ENCODE measurements around the gene PTGER4.
A peak's percentile ranks its signal among the peaks of the same experiment; 100 is the strongest.

Gene PTGER4

GRCh38 chr5:40674661-40675235 is 5.0 kb upstream of the PTGER4 start:
- H3K27ac ChIP-seq (ENCODE audit: low read length) = no peak overlapping the region
- H3K4me3 ChIP-seq (ENCODE audit: low read length) = no peak overlapping the region
- H3K9me3 ChIP-seq (ENCODE audit: insufficient read depth, low read depth, low read length) = no peaks in the 10 kb centered on the region
- H3K4me1 ChIP-seq (ENCODE audit: insufficient read depth, low read length) = peaks cover 7% of the 10 kb centered on the region; the same call in 1 of the 2 replicates
- H3K27me3 ChIP-seq (ENCODE audit: insufficient read depth, low read length) = peaks cover 15% of the 10 kb centered on the region
- no peak overlapping the region for H3K9ac ChIP-seq (ENCODE audit: low read depth, low read length)
- H3K36me3 ChIP-seq (ENCODE audit: insufficient read depth, low read depth, low read length) = no peaks in the 10 kb centered on the region

GRCh38 chr5:40675396-40676133 is 4.2 kb upstream of the PTGER4 start:
- peaks cover 7% of the 10 kb centered on the region; the same call in 1 of the 2 replicates for H3K4me1 ChIP-seq (ENCODE audit: insufficient read depth, low read length)
- no peak overlapping the region for H3K27ac ChIP-seq (ENCODE audit: low read length)
- no peak overlapping the region for H3K9ac ChIP-seq (ENCODE audit: low read depth, low read length)
- H3K9me3 ChIP-seq (ENCODE audit: insufficient read depth, low read depth, low read length) = no peaks in the 10 kb centered on the region
- H3K36me3 ChIP-seq (ENCODE audit: insufficient read depth, low read depth, low read length) = no peaks in the 10 kb centered on the region
- H3K27me3 ChIP-seq (ENCODE audit: insufficient read depth, low read length) = peaks cover 23% of the 10 kb centered on the region
- H3K4me3 ChIP-seq (ENCODE audit: low read length) = no peak overlapping the region

- H3K36me3 ChIP-seq (ENCODE audit: insufficient read depth, low read depth, low read length) = no peaks in the 10 kb centered on the region
- H3K27ac ChIP-seq (ENCODE audit: low read length) = no peak overlapping the region
- peaks cover 7% of the 10 kb centered on the region; the same call in 1 of the 2 replicates for H3K4me1 ChIP-seq (ENCODE audit: insufficient read depth, low read length)
- no peak overlapping the region for H3K9ac ChIP-seq (ENCODE audit: low read depth, low read length)
- H3K27me3 ChIP-seq (ENCODE audit: insufficient read depth, low read length) = peaks cover 36% of the 10 kb centered on the region
- H3K4me3 ChIP-seq (ENCODE audit: low read length) = no peak overlapping the region
- no peaks in the 10 kb centered on the region for H3K9me3 ChIP-seq (ENCODE audit: insufficient read depth, low read depth, low read length)
Observed at GRCh38 chr5:40676613-40677343, 2.9 kb upstream of the PTGER4 start.

- Histone ChIP-seq H3K9me3 (ENCODE audit: insufficient read depth, low read depth, low read length) (no peaks in the 10 kb centered on the region), H3K27me3 (ENCODE audit: insufficient read depth, low read length) (peaks cover 42% of the 10 kb centered on the region), H3K4me3 (ENCODE audit: low read length) (no peak overlapping the region), H3K27ac (ENCODE audit: low read length) (no peak overlapping the region), H3K9ac (ENCODE audit: low read depth, low read length) (no peak overlapping the region), H3K4me1 (ENCODE audit: insufficient read depth, low read length) (peaks cover 9% of the 10 kb centered on the region; the same call in 1 of the 2 replicates), H3K36me3 (ENCODE audit: insufficient read depth, low read depth, low read length) (no peaks in the 10 kb centered on the region)
Observed at GRCh38 chr5:40677456-40677855, 2.3 kb upstream of the PTGER4 start.

- Histone ChIP-seq H3K36me3 (ENCODE audit: insufficient read depth, low read depth, low read length) (no peaks in the 10 kb centered on the region), H3K9ac (ENCODE audit: low read depth, low read length) (no peak overlapping the region), H3K4me1 (ENCODE audit: insufficient read depth, low read length) (peaks cover 9% of the 10 kb centered on the region; the same call in 1 of the 2 replicates), H3K27me3 (ENCODE audit: insufficient read depth, low read length) (peaks cover 48% of the 10 kb centered on the region), H3K4me3 (ENCODE audit: low read length) (no peak overlapping the region), H3K27ac (ENCODE audit: low read length) (no peak overlapping the region), H3K9me3 (ENCODE audit: insufficient read depth, low read depth, low read length) (no peaks in the 10 kb centered on the region)
Observed at GRCh38 chr5:40678026-40678425, 1.7 kb upstream of the PTGER4 start.

- H3K9me3 ChIP-seq (ENCODE audit: insufficient read depth, low read depth, low read length) = no peaks in the 10 kb centered on the region
- H3K27me3 ChIP-seq (ENCODE audit: insufficient read depth, low read length) = peaks cover 54% of the 10 kb centered on the region
- H3K4me1 ChIP-seq (ENCODE audit: insufficient read depth, low read length) = peaks cover 9% of the 10 kb centered on the region; the same call in 1 of the 2 replicates
- peak overlapping the region; percentile 53; the same call in 1 of the 2 replicates for H3K9ac ChIP-seq (ENCODE audit: low read depth, low read length)
- H3K4me3 ChIP-seq (ENCODE audit: low read length) = peak overlapping the region; percentile 70
- no peaks in the 10 kb centered on the region for H3K36me3 ChIP-seq (ENCODE audit: insufficient read depth, low read depth, low read length)
- H3K27ac ChIP-seq (ENCODE audit: low read length) = no peak overlapping the region
Observed at GRCh38 chr5:40678460-40679147, 1.1 kb upstream of the PTGER4 start.

- Histone ChIP-seq H3K4me3 (ENCODE audit: low read length) (peak overlapping the region; percentile 70), H3K9ac (ENCODE audit: low read depth, low read length) (peak overlapping the region; percentile 57; the same call in 1 of the 2 replicates), H3K27ac (ENCODE audit: low read length) (no peak overlapping the region), H3K4me1 (ENCODE audit: insufficient read depth, low read length) (peaks cover 9% of the 10 kb centered on the region; the same call in 1 of the 2 replicates), H3K27me3 (ENCODE audit: insufficient read depth, low read length) (peaks cover 56% of the 10 kb centered on the region), H3K36me3 (ENCODE audit: insufficient read depth, low read depth, low read length) (no peaks in the 10 kb centered on the region), H3K9me3 (ENCODE audit: insufficient read depth, low read depth, low read length) (no peaks in the 10 kb centered on the region)
Observed at GRCh38 chr5:40679148-40679912, 385 bp upstream of the PTGER4 start.

GRCh38 chr5:40680741-40681362 is 1.1 kb downstream of the PTGER4 start:
- Histone ChIP-seq H3K9ac (ENCODE audit: low read depth, low read length) (no peak overlapping the region), H3K4me1 (ENCODE audit: insufficient read depth, low read length) (peaks cover 9% of the 10 kb centered on the region; the same call in 1 of the 2 replicates), H3K9me3 (ENCODE audit: insufficient read depth, low read depth, low read length) (no peaks in the 10 kb centered on the region), H3K36me3 (ENCODE audit: insufficient read depth, low read depth, low read length) (no peaks in the 10 kb centered on the region), H3K27me3 (ENCODE audit: insufficient read depth, low read length) (peaks cover 56% of the 10 kb centered on the region), H3K4me3 (ENCODE audit: low read length) (peak overlapping the region; percentile 70), H3K27ac (ENCODE audit: low read length) (no peak overlapping the region)

GRCh38 chr5:40681363-40682153 is 1.8 kb downstream of the PTGER4 start:
- Histone ChIP-seq H3K27me3 (ENCODE audit: insufficient read depth, low read length) (peaks cover 56% of the 10 kb centered on the region), H3K9me3 (ENCODE audit: insufficient read depth, low read depth, low read length) (no peaks in the 10 kb centered on the region), H3K36me3 (ENCODE audit: insufficient read depth, low read depth, low read length) (no peaks in the 10 kb centered on the region), H3K27ac (ENCODE audit: low read length) (no peak overlapping the region), H3K4me3 (ENCODE audit: low read length) (peak overlapping the region; percentile 70), H3K9ac (ENCODE audit: low read depth, low read length) (no peak overlapping the region), H3K4me1 (ENCODE audit: insufficient read depth, low read length) (peaks cover 8% of the 10 kb centered on the region; the same call in 1 of the 2 replicates)

Data from iPS-20b (cell line).